ENCODE data around the gene C3orf49.

Gene C3orf49

DNA sequence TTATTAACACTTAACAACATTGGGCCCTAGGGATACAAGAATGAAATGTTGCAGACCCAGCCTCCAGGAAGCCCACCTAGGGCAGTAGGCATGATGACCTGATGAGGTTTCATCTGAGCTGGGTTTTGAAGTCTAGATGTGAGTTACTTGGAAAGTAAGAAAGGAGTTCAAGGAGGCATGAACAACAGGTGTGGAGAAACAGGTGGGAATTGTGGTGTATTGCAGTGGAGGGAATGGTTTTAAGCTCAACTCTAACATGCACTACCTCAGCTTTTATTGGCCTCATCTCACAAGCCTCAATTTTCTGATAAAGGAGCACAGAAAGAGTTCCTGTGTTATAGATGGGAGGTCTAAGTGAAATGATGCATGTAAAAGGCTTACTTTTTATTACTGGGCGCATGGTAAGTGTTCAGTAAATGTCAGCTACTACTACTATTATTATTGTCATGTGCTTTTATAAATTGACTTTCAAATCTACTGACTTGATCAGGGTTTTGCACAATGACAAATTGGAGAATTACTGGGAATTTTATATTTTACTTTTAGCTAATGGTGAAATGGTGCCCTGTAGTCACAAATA, 73.8 kb downstream of the C3orf49 start:
- no peak for DNase-seq

DNA sequence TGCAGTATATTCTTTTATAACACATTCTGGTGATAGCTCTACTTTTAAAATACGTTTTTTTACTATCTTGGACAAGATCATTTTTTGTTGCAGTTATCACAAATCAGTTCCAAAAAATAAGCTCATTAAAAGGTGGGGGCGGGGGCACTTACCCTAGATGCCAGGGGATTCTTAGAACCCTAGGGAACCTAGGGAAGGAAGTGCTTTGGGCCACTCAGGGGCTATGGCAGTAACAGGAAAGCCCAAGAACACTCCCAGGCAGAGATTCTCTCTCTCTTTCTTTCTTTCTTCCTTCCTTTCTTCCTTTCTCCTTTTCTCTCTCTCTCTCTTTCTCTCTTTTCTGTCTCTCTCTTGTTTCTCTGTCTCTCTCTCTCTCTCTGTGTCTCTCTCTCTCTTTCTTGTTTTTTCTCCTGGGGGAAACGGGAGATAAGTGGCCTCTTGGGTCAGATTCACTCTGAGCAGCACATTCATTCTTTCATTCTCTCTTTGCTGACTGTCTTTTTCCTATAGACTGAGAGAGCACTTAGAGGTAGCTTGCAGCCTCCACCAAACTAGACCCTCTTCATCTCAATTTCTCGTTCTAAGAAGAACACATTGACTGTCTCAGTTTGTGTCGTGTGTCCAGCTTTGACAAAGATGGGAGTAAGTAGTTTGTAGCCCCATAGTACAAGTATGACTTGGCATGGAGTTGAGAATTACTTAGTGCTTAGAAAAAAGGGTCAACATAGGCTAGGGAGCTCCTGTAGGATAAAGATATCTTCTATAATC, 76.5 kb downstream of the C3orf49 start:
- DNase-seq: no peak

DNA sequence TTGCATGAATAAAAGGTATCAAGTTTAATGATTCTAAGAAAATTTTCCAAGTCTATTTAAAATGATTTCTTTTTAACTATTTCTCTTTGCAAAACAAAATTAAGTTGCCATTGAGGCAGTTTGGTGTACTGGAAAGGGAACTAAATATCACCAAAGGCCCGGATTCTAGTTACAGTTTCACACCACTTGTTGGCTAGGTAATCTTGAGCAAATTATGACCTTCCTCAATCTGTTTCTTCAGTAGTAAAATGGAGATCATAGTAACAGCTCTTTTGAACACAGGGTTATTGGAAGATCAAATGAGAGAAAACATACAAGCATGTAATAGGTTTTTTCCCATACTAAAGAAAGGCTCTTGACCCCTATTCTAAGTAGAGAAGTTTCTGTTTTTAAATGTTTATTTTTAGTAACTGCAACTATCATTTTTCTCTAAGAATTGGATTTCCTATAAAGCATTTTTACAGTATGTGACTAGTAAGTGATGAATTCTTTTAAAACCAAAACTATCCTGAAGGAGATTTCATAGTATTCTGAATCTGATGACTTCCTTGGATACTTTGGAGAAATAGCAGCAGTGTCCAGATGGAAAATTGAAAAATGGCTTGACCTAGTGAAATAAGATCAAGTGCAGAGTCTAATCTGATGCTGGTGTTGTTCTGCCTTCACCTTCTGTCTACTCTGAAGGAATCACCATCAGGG, 77.4 kb downstream of the C3orf49 start:
- no peak for DNase-seq
